CD4-positive, alpha-beta T cell (primary cell): ENCODE measurements around the gene ZFYVE21. TPM values are rescaled to one million over a fixed set of nuclear protein-coding genes. Genes with fewer than 3 reads are reported as not detected.

Source experiments
- ATAC-seq: fragments of 200-7000 bp; cut with Tn5 transposase; one replicate; pipeline ENCODE4 v1.10.0; 2022; ENCODE audit warnings: mild to moderate bottlenecking; ENCODE audit not compliant: poor library complexity
- CTCF ChIA-PET: fragments of 350-600 bp; sonication (Branson Sonifier 250); formaldehyde crosslinking; loops from one replicate; lab custom pipeline; 2021; ENCODE audit warnings: antibody characterized with exemption, inconsistent platforms; lab: Charles Lee
- POLR2A ChIA-PET: fragments of 350-600 bp; sonication (Branson Sonifier 250); formaldehyde crosslinking; loops from one replicate; lab custom pipeline; 2021; ENCODE audit warnings: antibody characterized with exemption, inconsistent platforms; lab: Charles Lee
- DNase-seq, 14 experiments: peaks; one replicate each; pipeline ENCODE4 v3.0.0-alpha.2; 2013 to 2020; ENCODE audit warnings: mixed read lengths in 2 of 14
- H3K27ac ChIP-seq, 2 donors: one replicate each; pipeline versions ENCODE4 v1.5.1 to v1.7.0; 2013; ENCODE audit warnings: low read length in 2 of 2, low read depth in 1 of 2, mild to moderate bottlenecking in 1 of 2
- H3K27me3 ChIP-seq, 2 experiments: 1 replicate in 1 of 2; 2 replicates in 1 of 2; pipeline versions ENCODE4 v1.6.1 to v1.7.0; 2013; ENCODE audit warnings: low read length in 2 of 2, control low read depth in 1 of 2, mild to moderate bottlenecking in 1 of 2, moderate library complexity in 1 of 2; ENCODE audit not compliant: insufficient read depth in 2 of 2, control insufficient read depth in 1 of 2
- H3K36me3 ChIP-seq: one replicate; pipeline ENCODE4 v1.6.1; 2013; ENCODE audit warnings: low read length, control low read depth; ENCODE audit not compliant: insufficient read depth
- H3K4me1 ChIP-seq: one replicate; pipeline ENCODE4 v1.6.1; 2013; ENCODE audit warnings: low read length, control low read depth; ENCODE audit not compliant: insufficient read depth
- H3K4me3 ChIP-seq: one replicate; pipeline ENCODE4 v1.5.1; 2013; ENCODE audit warnings: mild to moderate bottlenecking, low read length, moderate library complexity
- H3K9me3 ChIP-seq, 2 experiments: 1 replicate in 1 of 2; 2 replicates in 1 of 2; pipeline versions ENCODE4 v1.6.1 to v1.7.0; 2013; ENCODE audit warnings: low read length in 2 of 2, mild to moderate bottlenecking in 2 of 2, control low read depth in 1 of 2, moderate library complexity in 1 of 2; ENCODE audit not compliant: control insufficient read depth in 1 of 2, insufficient read depth in 1 of 2
- H3K27ac Mint-ChIP-seq: one replicate; pipeline ENCODE4 v1.8.0; 2020; ENCODE audit warnings: mixed read lengths
- H3K27me3 Mint-ChIP-seq: one replicate; pipeline ENCODE4 v1.8.0; 2021; ENCODE audit warnings: mixed read lengths
- H3K36me3 Mint-ChIP-seq: one replicate; pipeline ENCODE4 v1.8.0; 2021; ENCODE audit warnings: low read depth, mixed read lengths
- H3K4me1 Mint-ChIP-seq: one replicate; pipeline ENCODE4 v1.8.0; 2021; ENCODE audit warnings: low read depth, mixed read lengths
- H3K4me3 Mint-ChIP-seq: one replicate; pipeline ENCODE4 v1.8.0; 2020; ENCODE audit warnings: mild to moderate bottlenecking, mixed read lengths
- H3K9me3 Mint-ChIP-seq: one replicate; pipeline ENCODE4 v1.8.0; 2020; ENCODE audit warnings: mixed read lengths
- CTCF ChIP-seq: fragments of 200-600 bp; IDR thresholded peaks from one replicate; pipeline ENCODE4 v1.8.0; 2022; ENCODE audit warnings: antibody characterized with exemption, mild to moderate bottlenecking
- intact Hi-C, 2 experiments: fragments of 100-400 bp; cut with DNase I in 1 of 2; cut with micrococcal nuclease in 1 of 2; formaldehyde crosslinking; loops; one replicate each; pipeline versions ENCODE4 v1.15.1 to v1.9.0; 2023 to 2025; cut with DNase I, micrococcal nuclease
- total RNA-seq, 174 experiments: library from RNA in 2 of 174; stranded (reverse) in 2 of 174; gene quantifications; one replicate each; pipeline ENCODE4 v1.2.3 and lab custom pipeline; 2021 to 2026

Gene ZFYVE21
- total RNA-seq, 2 experiments from 2014 or later, result 2.6 to 3.0 TPM

DNA sequence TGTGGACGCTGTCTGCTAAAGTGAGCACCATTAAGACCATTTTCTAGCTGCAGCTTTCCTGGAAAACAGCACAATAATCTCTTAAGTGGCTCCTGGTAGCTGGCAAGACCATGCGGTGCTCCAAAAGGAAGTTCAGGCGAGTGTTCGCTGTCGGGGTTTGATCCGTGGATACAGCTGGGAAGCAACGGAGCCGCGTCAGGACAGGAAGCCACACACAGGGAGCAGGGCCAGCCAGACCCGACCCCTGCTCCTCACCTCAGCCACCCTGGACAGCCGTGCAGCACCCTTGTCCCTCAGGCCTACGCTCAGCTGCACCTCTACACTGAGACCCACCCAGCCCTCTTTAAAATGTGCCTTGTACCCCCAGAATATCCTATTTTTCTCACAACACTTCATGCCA, 19.4 kb downstream of the ZFYVE21 start:
- intact Hi-C loops, result no loop called here
- TF ChIP-seq CTCF, result no peak
- Histone ChIP-seq H3K27ac (no peak overlapping the region), H3K36me3 (peaks cover 39% of the 10 kb centered on the region), H3K4me1 (no peaks in the 10 kb centered on the region), H3K4me3 (no peak overlapping the region), H3K27me3 (no peaks in the 10 kb centered on the region), H3K9me3 (no peaks in the 10 kb centered on the region)
- Mint-ChIP-seq H3K27me3 (no peaks in the 10 kb centered on the region), H3K4me3 (no peak overlapping the region), H3K27ac (no peak overlapping the region), H3K9me3 (no peaks in the 10 kb centered on the region), H3K36me3 (peaks cover 40% of the 10 kb centered on the region), H3K4me1 (no peaks in the 10 kb centered on the region)
- no peak for ATAC-seq
- ChIA-PET POLR2A (no interaction called here), CTCF (no interaction called here)
- no peak for DNase-seq

DNA sequence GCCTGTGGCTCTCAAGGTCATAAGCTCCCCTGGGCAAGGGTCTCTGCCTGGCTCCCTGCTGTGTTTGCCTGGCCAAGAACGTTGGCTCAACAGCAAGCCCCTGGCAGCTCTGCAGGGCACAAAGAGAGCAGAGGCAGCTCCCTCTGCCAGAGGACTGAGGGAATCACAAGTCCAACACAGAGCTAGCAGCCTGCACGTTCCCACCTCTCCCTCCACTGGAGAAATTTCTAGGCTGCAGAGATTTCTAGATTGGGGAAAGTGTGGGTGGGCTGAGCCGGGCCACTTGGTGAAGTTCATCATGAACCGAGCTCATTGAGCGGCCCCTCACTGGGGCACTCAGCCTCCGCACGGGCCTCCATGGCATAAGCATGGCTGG, 19.8 kb downstream of the ZFYVE21 start:
- H3K27ac Mint-ChIP-seq, result no peak overlapping the region

GRCh38 chr14:103735815-103736545, 20.4 kb downstream of the ZFYVE21 start:
- ATAC-seq, result no peak

More for the DNA sequence above, 19.8 kb downstream of the ZFYVE21 start:
- Histone ChIP-seq H3K27ac (no peak overlapping the region), H3K36me3 (peaks cover 37% of the 10 kb centered on the region), H3K4me3 (no peak overlapping the region), H3K4me1 (no peaks in the 10 kb centered on the region), H3K27me3 (no peaks in the 10 kb centered on the region), H3K9me3 (no peaks in the 10 kb centered on the region)
- ChIA-PET CTCF (no interaction called here), POLR2A (no interaction called here)
- ATAC-seq, result no peak
- Mint-ChIP-seq H3K27me3 (no peaks in the 10 kb centered on the region), H3K4me3 (no peak overlapping the region), H3K9me3 (no peaks in the 10 kb centered on the region), H3K4me1 (no peaks in the 10 kb centered on the region), H3K36me3 (peaks cover 42% of the 10 kb centered on the region)
- DNase-seq, result no peak
- intact Hi-C loops, result no loop called here
- TF ChIP-seq CTCF, result no peak

More at GRCh38 chr14:103735815-103736545, 20.4 kb downstream of the ZFYVE21 start:
- Mint-ChIP-seq H3K4me1 (no peaks in the 10 kb centered on the region), H3K27me3 (no peaks in the 10 kb centered on the region), H3K36me3 (peaks cover 47% of the 10 kb centered on the region), H3K4me3 (no peak overlapping the region), H3K27ac (no peak overlapping the region), H3K9me3 (no peaks in the 10 kb centered on the region)
- CTCF ChIA-PET, result no interaction called here
- no peak for DNase-seq
- H3K4me3 ChIP-seq, result no peak overlapping the region
- no peaks in the 10 kb centered on the region for H3K9me3 ChIP-seq
- TF ChIP-seq CTCF, result no peak
- POLR2A ChIA-PET, result no interaction called here
- no peak overlapping the region for H3K27ac ChIP-seq
- intact Hi-C loops, result no loop called here
- peaks cover 37% of the 10 kb centered on the region for H3K36me3 ChIP-seq
- H3K4me1 ChIP-seq, result no peaks in the 10 kb centered on the region
- H3K27me3 ChIP-seq, result no peaks in the 10 kb centered on the region
